ENCODE measurements around the gene ANKRD7.

DNA sequence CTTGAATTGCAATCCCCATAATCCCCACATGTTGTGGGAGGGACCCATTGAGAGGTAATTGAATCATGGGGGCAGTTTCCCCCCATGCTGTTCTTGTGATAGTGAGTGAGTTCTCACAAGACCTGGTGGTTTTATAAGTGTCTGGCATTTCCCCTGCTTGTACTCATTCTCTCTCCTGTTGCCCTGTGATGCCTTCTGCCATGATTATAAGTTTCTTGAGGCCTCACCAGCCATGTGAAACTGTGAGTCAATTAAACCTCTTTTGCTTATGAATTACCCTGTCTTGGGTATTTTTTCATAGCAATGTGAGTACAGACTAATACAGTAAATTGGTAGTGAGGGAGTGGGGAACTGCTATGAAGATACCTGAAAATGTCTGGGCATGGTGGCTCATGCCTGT lies 65.0 kb downstream of the ANKRD7 start:
- no peak for TF ChIP-seq POLR2A (IDR thresholded peaks at IDR 0.05)
- TF ChIP-seq, protein P1, sequence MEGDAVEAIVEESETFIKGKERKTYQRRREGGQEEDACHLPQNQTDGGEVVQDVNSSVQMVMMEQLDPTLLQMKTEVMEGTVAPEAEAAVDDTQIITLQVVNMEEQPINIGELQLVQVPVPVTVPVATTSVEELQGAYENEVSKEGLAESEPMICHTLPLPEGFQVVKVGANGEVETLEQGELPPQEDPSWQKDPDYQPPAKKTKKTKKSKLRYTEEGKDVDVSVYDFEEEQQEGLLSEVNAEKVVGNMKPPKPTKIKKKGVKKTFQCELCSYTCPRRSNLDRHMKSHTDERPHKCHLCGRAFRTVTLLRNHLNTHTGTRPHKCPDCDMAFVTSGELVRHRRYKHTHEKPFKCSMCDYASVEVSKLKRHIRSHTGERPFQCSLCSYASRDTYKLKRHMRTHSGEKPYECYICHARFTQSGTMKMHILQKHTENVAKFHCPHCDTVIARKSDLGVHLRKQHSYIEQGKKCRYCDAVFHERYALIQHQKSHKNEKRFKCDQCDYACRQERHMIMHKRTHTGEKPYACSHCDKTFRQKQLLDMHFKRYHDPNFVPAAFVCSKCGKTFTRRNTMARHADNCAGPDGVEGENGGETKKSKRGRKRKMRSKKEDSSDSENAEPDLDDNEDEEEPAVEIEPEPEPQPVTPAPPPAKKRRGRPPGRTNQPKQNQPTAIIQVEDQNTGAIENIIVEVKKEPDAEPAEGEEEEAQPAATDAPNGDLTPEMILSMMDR (IDR thresholded peaks at IDR 0.05), result no peak
